NCI-H226 (cell line): ENCODE data around the gene LEFTY2.

Experiments used
- DNase-seq: peaks from one replicate; pipeline ENCODE4 v3.0.0-alpha.2; 2015

The LEFTY2 gene

GRCh38 chr1:225928186-225929175, 12.5 kb downstream of the LEFTY2 start:
- no peak for DNase-seq

- no peak for DNase-seq
These were observed 14.4 kb downstream of the LEFTY2 start for GRCh38 chr1:225926551-225927113.

- DNase-seq = peak; percentile 81
These were observed 17.1 kb downstream of the LEFTY2 start, which contains the start of gene PYCR2 for GRCh38 chr1:225923692-225924555. Gene PYCR2, minus strand, starts transcription at chr1:225924250. Its CDS starts 140 bp downstream, at chr1:225924110.

- no peak for DNase-seq
These were observed 17.7 kb downstream of the LEFTY2 start for GRCh38 chr1:225923381-225923691.

GRCh38 chr1:225921734-225922709, 19.0 kb downstream of the LEFTY2 start:
- DNase-seq = peak; percentile 1

GRCh38 chr1:225919906-225920305, 21.1 kb downstream of the LEFTY2 start:
- peak; percentile 44 for DNase-seq

GRCh38 chr1:225918280-225918679, 22.7 kb downstream of the LEFTY2 start:
- DNase-seq = no peak

- DNase-seq = no peak
These were observed 23.5 kb downstream of the LEFTY2 start for GRCh38 chr1:225917536-225917935.

GRCh38 chr1:225917101-225917500, 23.9 kb downstream of the LEFTY2 start:
- DNase-seq = no peak

GRCh38 chr1:225915538-225915991, 25.5 kb downstream of the LEFTY2 start:
- no peak for DNase-seq

GRCh38 chr1:225914947-225915346, 26.1 kb downstream of the LEFTY2 start:
- no peak for DNase-seq

GRCh38 chr1:225914391-225914790, 26.6 kb downstream of the LEFTY2 start:
- no peak for DNase-seq

- DNase-seq = no peak
These were observed 29.6 kb downstream of the LEFTY2 start for GRCh38 chr1:225911191-225912130.

GRCh38 chr1:225909477-225909876, 31.5 kb downstream of the LEFTY2 start:
- no peak for DNase-seq

GRCh38 chr1:225908773-225909172, 32.2 kb downstream of the LEFTY2 start:
- DNase-seq = no peak

- DNase-seq = no peak
These were observed 32.9 kb downstream of the LEFTY2 start for GRCh38 chr1:225908013-225908640.

- no peak for DNase-seq
These were observed 33.7 kb downstream of the LEFTY2 start for GRCh38 chr1:225907341-225907740.

- DNase-seq = no peak
These were observed 34.6 kb downstream of the LEFTY2 start for GRCh38 chr1:225906467-225906866.

- DNase-seq = no peak
These were observed 37.4 kb downstream of the LEFTY2 start for GRCh38 chr1:225903623-225904022.
